Mesenchymal stem cell (in vitro differentiated cells and primary cell): ENCODE measurements around the gene CUX1.

Source experiments
- DNase-seq: peaks from one replicate; pipeline ENCODE4 v3.0.0-alpha.2; 2013
- H2AFZ ChIP-seq: one replicate; pipeline ENCODE4 v1.6.1; 2013; ENCODE audit warnings: low read depth, mild to moderate bottlenecking, control low read depth, inconsistent platforms, low read length, moderate library complexity
- H2AK5ac ChIP-seq: 2 replicates; pipeline ENCODE4 v1.6.1; 2013; ENCODE audit warnings: low read length, moderate library complexity, mild to moderate bottlenecking, inconsistent platforms; ENCODE audit not compliant: severe bottlenecking
- H2BK120ac ChIP-seq: one replicate; pipeline ENCODE4 v1.6.1; 2013; ENCODE audit warnings: low read depth, mild to moderate bottlenecking, inconsistent platforms, low read length, moderate library complexity
- H2BK12ac ChIP-seq, 2 experiments: one replicate each; pipeline ENCODE4 v1.6.1; 2013; ENCODE audit warnings: inconsistent platforms in 2 of 2, low read length in 2 of 2, mild to moderate bottlenecking in 2 of 2, moderate library complexity in 2 of 2, control low read depth in 1 of 2
- H2BK15ac ChIP-seq: one replicate; pipeline ENCODE4 v1.6.1; 2013; ENCODE audit warnings: mild to moderate bottlenecking, low read depth, inconsistent platforms; ENCODE audit not compliant: poor library complexity, severe bottlenecking
- H2BK5ac ChIP-seq: 2 replicates; pipeline ENCODE4 v1.6.1; 2013; ENCODE audit warnings: low read depth, mild to moderate bottlenecking, low read length, control low read depth, inconsistent platforms; ENCODE audit not compliant: poor library complexity, severe bottlenecking
- H3K14ac ChIP-seq, 2 experiments: one replicate each; pipeline ENCODE4 v1.6.1; 2013; ENCODE audit warnings: inconsistent platforms in 2 of 2, low read length in 2 of 2, control low read depth in 1 of 2, mild to moderate bottlenecking in 1 of 2, moderate library complexity in 1 of 2
- H3K18ac ChIP-seq, 2 experiments: one replicate each; pipeline ENCODE4 v1.6.1; 2013; ENCODE audit warnings: inconsistent platforms in 2 of 2, low read length in 2 of 2, control low read depth in 1 of 2, low read depth in 1 of 2, mild to moderate bottlenecking in 1 of 2
- H3K23ac ChIP-seq, 2 experiments: one replicate each; pipeline ENCODE4 v1.6.1; 2013; ENCODE audit warnings: inconsistent platforms in 2 of 2, low read length in 2 of 2, mild to moderate bottlenecking in 2 of 2, moderate library complexity in 2 of 2, control low read depth in 1 of 2
- H3K27ac ChIP-seq: 2 replicates; pipeline ENCODE4 v1.5.1; 2013; ENCODE audit warnings: mild to moderate bottlenecking, moderate library complexity, low read length, control low read depth, inconsistent platforms; ENCODE audit not compliant: poor library complexity, severe bottlenecking
- H3K27me3 ChIP-seq, 2 experiments: 2 replicates each; pipeline versions ENCODE4 v1.6.1 to v1.7.0; 2013; ENCODE audit warnings: low read length in 2 of 2, mild to moderate bottlenecking in 2 of 2, moderate library complexity in 2 of 2, control low read depth in 1 of 2, inconsistent platforms in 1 of 2; ENCODE audit not compliant: control insufficient read depth in 1 of 2, insufficient read depth in 1 of 2
- H3K36me3 ChIP-seq, 2 experiments: 2 replicates each; pipeline versions ENCODE4 v1.6.1 to v1.7.0; 2013; ENCODE audit warnings: low read length in 2 of 2, control low read depth in 1 of 2, inconsistent platforms in 1 of 2, low read depth in 1 of 2, mild to moderate bottlenecking in 1 of 2; ENCODE audit not compliant: insufficient read depth in 2 of 2, control insufficient read depth in 1 of 2
- H3K4ac ChIP-seq, 2 experiments: one replicate each; pipeline ENCODE4 v1.6.1; 2013; ENCODE audit warnings: inconsistent platforms in 2 of 2, low read length in 2 of 2, mild to moderate bottlenecking in 2 of 2, moderate library complexity in 2 of 2, control low read depth in 1 of 2, low read depth in 1 of 2
- H3K4me1 ChIP-seq: 2 replicates; pipeline ENCODE4 v1.6.1; 2013; ENCODE audit warnings: low read depth, low read length, control low read depth; ENCODE audit not compliant: control insufficient read depth, insufficient read depth
- H3K4me2 ChIP-seq: 2 replicates; pipeline ENCODE4 v1.6.1; 2013; ENCODE audit warnings: low read length, mild to moderate bottlenecking, inconsistent platforms; ENCODE audit not compliant: poor library complexity, severe bottlenecking
- H3K4me3 ChIP-seq, 2 experiments: 2 replicates each; pipeline versions ENCODE4 v1.5.1 to v1.7.0; 2013; ENCODE audit warnings: low read length in 2 of 2, mild to moderate bottlenecking in 2 of 2, control low read depth in 1 of 2, low read depth in 1 of 2; ENCODE audit not compliant: insufficient read depth in 1 of 2
- H3K79me1 ChIP-seq: replicated peaks from 2 replicates; pipeline ENCODE4 v1.6.1; 2013; ENCODE audit warnings: mild to moderate bottlenecking, control low read depth, low read length, inconsistent platforms; ENCODE audit not compliant: poor library complexity, severe bottlenecking
- H3K9ac ChIP-seq: 2 replicates; pipeline ENCODE4 v1.7.0; 2013; ENCODE audit warnings: mild to moderate bottlenecking, low read length, moderate library complexity
- H3K9me3 ChIP-seq: 2 replicates; pipeline ENCODE4 v1.7.0; 2013; ENCODE audit warnings: mild to moderate bottlenecking, low read length; ENCODE audit not compliant: control insufficient read depth
- H4K8ac ChIP-seq: one replicate; pipeline ENCODE4 v1.6.1; 2013; ENCODE audit warnings: inconsistent platforms, mild to moderate bottlenecking, low read length, moderate library complexity
- H4K91ac ChIP-seq: one replicate; pipeline ENCODE4 v1.6.1; 2013; ENCODE audit warnings: mild to moderate bottlenecking, low read length, inconsistent platforms
- WGBS: methylation state at CpG from one replicate; pipeline ENCODE4 v1.1.7; 2013; ENCODE audit warnings: mixed read lengths; 5-methylcytosine and 5-hydroxymethylcytosine counted together

The CUX1 gene

GRCh38 chr7:101902680-101903514 lies 85.5 kb downstream of the CUX1 start:
- H3K23ac ChIP-seq = no peak overlapping the region
- peaks cover 12% of the 10 kb centered on the region for H3K4me1 ChIP-seq
- DNase-seq = no peak
- no peaks in the 10 kb centered on the region for H3K27me3 ChIP-seq
- H3K18ac ChIP-seq = no peak overlapping the region
- H3K79me1 ChIP-seq = peaks cover 70% of the 10 kb centered on the region
- H2AK5ac ChIP-seq = no peak overlapping the region
- no peaks in the 10 kb centered on the region for H3K9me3 ChIP-seq
- no peak overlapping the region for H3K14ac ChIP-seq
- H2BK120ac ChIP-seq = no peak overlapping the region
- H2AFZ ChIP-seq = no peak overlapping the region
- H4K91ac ChIP-seq = peak overlapping the region; percentile 2
- no peak overlapping the region for H3K4me2 ChIP-seq
- H3K27ac ChIP-seq = no peak overlapping the region
- no peak overlapping the region for H4K8ac ChIP-seq
- no peak overlapping the region for H3K9ac ChIP-seq
- 87% methylated on average over 14 of the region's 18 CpGs for WGBS
- no peak overlapping the region for H2BK12ac ChIP-seq
- no peak overlapping the region for H3K4ac ChIP-seq
- H3K4me3 ChIP-seq = no peak overlapping the region
- no peak overlapping the region for H2BK15ac ChIP-seq
- peaks cover 0 to 10% of the 10 kb centered on the region in 2 experiments for H3K36me3 ChIP-seq
- H2BK5ac ChIP-seq = no peak overlapping the region

DNA sequence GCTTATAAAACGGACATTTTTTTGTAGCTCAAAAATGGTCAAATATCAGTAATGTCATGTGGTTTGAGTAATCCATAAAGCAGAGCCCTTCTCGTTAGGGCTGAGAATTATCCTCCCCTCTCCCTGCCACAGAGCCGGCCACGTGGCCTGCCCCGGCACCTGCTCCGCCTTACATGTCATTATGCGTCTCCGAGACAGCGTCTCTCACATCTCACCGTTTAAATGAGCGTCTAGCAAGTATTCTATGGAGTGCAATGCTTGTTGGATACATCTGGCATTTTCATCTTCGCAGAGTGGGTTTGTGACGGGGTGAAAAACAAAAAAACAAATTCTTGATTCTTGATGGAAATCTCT lies 86.1 kb downstream of the CUX1 start:
- H2BK120ac ChIP-seq = no peak overlapping the region
- H4K8ac ChIP-seq = no peak overlapping the region
- H2AFZ ChIP-seq = no peak overlapping the region
- H3K23ac ChIP-seq = no peak overlapping the region
- H3K4me1 ChIP-seq = peaks cover 12% of the 10 kb centered on the region
- no peak overlapping the region for H2BK12ac ChIP-seq
- no peak overlapping the region for H2BK15ac ChIP-seq
- H3K9ac ChIP-seq = no peak overlapping the region
- H3K14ac ChIP-seq = no peak overlapping the region
- no peaks in the 10 kb centered on the region for H3K9me3 ChIP-seq
- no peak overlapping the region for H3K4ac ChIP-seq
- H3K18ac ChIP-seq = no peak overlapping the region
- no peak overlapping the region for H2AK5ac ChIP-seq
- peaks cover 69% of the 10 kb centered on the region for H3K79me1 ChIP-seq
- no peak overlapping the region for H3K4me3 ChIP-seq
- no peak for DNase-seq
- no peak overlapping the region for H3K27ac ChIP-seq
- H3K4me2 ChIP-seq = no peak overlapping the region
- H2BK5ac ChIP-seq = no peak overlapping the region
- no peaks in the 10 kb centered on the region for H3K27me3 ChIP-seq
- 91% methylated on average over 13 of the region's 13 CpGs for WGBS
- peaks cover 0 to 9% of the 10 kb centered on the region in 2 experiments for H3K36me3 ChIP-seq
- H4K91ac ChIP-seq = no peak overlapping the region

GRCh38 chr7:101904019-101904418 lies 86.6 kb downstream of the CUX1 start:
- Histone ChIP-seq H3K9me3 (no peaks in the 10 kb centered on the region), H3K27me3 (no peaks in the 10 kb centered on the region), H3K18ac (no peak overlapping the region), H3K4ac (no peak overlapping the region), H3K23ac (no peak overlapping the region), H3K27ac (no peak overlapping the region), H2AK5ac (no peak overlapping the region), H4K8ac (no peak overlapping the region), H2BK12ac (no peak overlapping the region), H3K4me1 (peaks cover 12% of the 10 kb centered on the region), H3K9ac (no peak overlapping the region), H2BK5ac (no peak overlapping the region), H3K79me1 (peaks cover 68% of the 10 kb centered on the region), H2AFZ (no peak overlapping the region), H3K36me3 (peaks cover 0 to 4% of the 10 kb centered on the region in 2 experiments), H3K14ac (no peak overlapping the region), H3K4me2 (no peak overlapping the region), H4K91ac (no peak overlapping the region), H2BK15ac (no peak overlapping the region), H2BK120ac (no peak overlapping the region), H3K4me3 (no peak overlapping the region)
- 88% methylated on average over 8 of the region's 10 CpGs for WGBS
- no peak for DNase-seq

GRCh38 chr7:101905203-101905865 lies 87.9 kb downstream of the CUX1 start:
- no peak overlapping the region for H2BK15ac ChIP-seq
- H2BK120ac ChIP-seq = peak overlapping the region; percentile 15
- H2AFZ ChIP-seq = no peak overlapping the region
- peak overlapping the region; percentile 13 to 62 for H3K18ac ChIP-seq
- H2BK5ac ChIP-seq = no peak overlapping the region
- H3K14ac ChIP-seq = no peak overlapping the region
- peaks cover 0 to 3% of the 10 kb centered on the region in 2 experiments for H3K36me3 ChIP-seq
- H2BK12ac ChIP-seq = peak overlapping the region in 1 of 2 experiments; percentile 52
- no peak overlapping the region for H3K4ac ChIP-seq
- no peak overlapping the region for H4K8ac ChIP-seq
- no peak overlapping the region for H3K4me2 ChIP-seq
- WGBS = 89% methylated on average over 17 of the region's 17 CpGs
- H3K9ac ChIP-seq = no peak overlapping the region
- no peak for DNase-seq
- H3K27ac ChIP-seq = no peak overlapping the region
- H3K4me3 ChIP-seq = no peak overlapping the region
- H2AK5ac ChIP-seq = peak overlapping the region; percentile 35
- peaks cover 58% of the 10 kb centered on the region for H3K79me1 ChIP-seq
- H3K27me3 ChIP-seq = no peaks in the 10 kb centered on the region
- peaks cover 10% of the 10 kb centered on the region for H3K4me1 ChIP-seq
- no peak overlapping the region for H3K23ac ChIP-seq
- H4K91ac ChIP-seq = peak overlapping the region; percentile 80
- H3K9me3 ChIP-seq = no peaks in the 10 kb centered on the region
